HCT116 (cell line): ENCODE data around the gene HPD. TPM values are rescaled to one million over a fixed set of nuclear protein-coding genes. Genes with fewer than 3 reads are reported as not detected.

Source experiments
- ATAC-seq: fragments of 200-7000 bp; cut with Tn5 transposase; 2 replicates; pipeline ENCODE4 v1.9.1; 2020; ENCODE audit warnings: mild to moderate bottlenecking, moderate library complexity
- BruUV-seq: library from RNA; stranded (reverse); fragments of 400-500 nt; replicated peaks from 2 replicates; lab custom pipeline; 2021; lab: Mats Ljungman, UMichigan
- CTCF ChIA-PET: fragments of 300-600 bp; sonication (Branson Sonifier 250); formaldehyde crosslinking; loops from one replicate; lab custom pipeline; 2021; ENCODE audit warnings: antibody characterized with exemption; lab: Charles Lee
- POLR2A ChIA-PET: fragments of 300-600, 350-600 bp; sonication (Branson Sonifier 250); formaldehyde crosslinking; loops from one replicate; lab custom pipeline; 2021; ENCODE audit warnings: antibody characterized with exemption; lab: Charles Lee
- RAD21 ChIA-PET, 2 experiments: fragments of 300-600 bp; sonication (Branson Sonifier 250); formaldehyde crosslinking; loops; one replicate each; lab custom pipeline; 2023; ENCODE audit warnings: low total read pairs in 2 of 2; ENCODE audit not compliant: uncharacterized antibody in 2 of 2, unreplicated experiment in 2 of 2, low non-redundant PET in 1 of 2; lab: Charles Lee
- DNase-seq: peaks from one replicate; pipeline ENCODE4 v3.0.0-alpha.2; 2010; ENCODE audit warnings: low read depth, low spot score
- H2AFZ ChIP-seq: fragments of 200-600 bp; shearing (Covaris generic), sonication (generic); 2 replicates; pipeline ENCODE4 v1.6.1; 2017; ENCODE audit warnings: low read depth, mixed run types, mixed read lengths, antibody characterized with exemption, low read length; ENCODE audit not compliant: poor library complexity, severe bottlenecking
- H3K27ac ChIP-seq: 2 replicates; pipeline ENCODE4 v1.5.1; 2012; ENCODE audit warnings: low read depth, low read length
- H3K27me3 ChIP-seq: fragments of 200-600 bp; sonication (generic); 2 replicates; pipeline ENCODE4 v1.6.1; 2016; ENCODE audit warnings: mixed run types, low read length, mixed read lengths; ENCODE audit not compliant: insufficient read depth
- H3K36me3 ChIP-seq, 2 experiments: fragments of 200-500 bp in 1 of 2; fragments of 200-600 bp in 1 of 2; sonication (Bioruptor generic) in 1 of 2; sonication (generic) in 1 of 2; 2 replicates each; pipeline versions ENCODE4 v1.5.1 to v1.6.1; 2014 to 2016; ENCODE audit warnings: low read length in 2 of 2, inconsistent platforms in 1 of 2, mixed read lengths in 1 of 2, mixed run types in 1 of 2; ENCODE audit not compliant: insufficient read depth in 2 of 2, control insufficient read depth in 1 of 2
- H3K4me1 ChIP-seq, 2 experiments: fragments of 200-600 bp in 1 of 2; sonication (generic) in 1 of 2; 2 replicates each; pipeline versions ENCODE4 v1.5.1 to v1.6.1; 2012 to 2017; ENCODE audit warnings: low read length in 2 of 2, inconsistent platforms in 1 of 2, mild to moderate bottlenecking in 1 of 2, mixed read lengths in 1 of 2, mixed run types in 1 of 2, moderate library complexity in 1 of 2; ENCODE audit not compliant: insufficient read depth in 2 of 2, control insufficient read depth in 1 of 2
- H3K4me2 ChIP-seq: fragments of 200-600 bp; sonication (generic); 2 replicates; pipeline ENCODE4 v1.6.1; 2017; ENCODE audit warnings: mixed run types, low read length, mixed read lengths
- H3K4me3 ChIP-seq, 2 experiments: fragments of 200-600 bp in 1 of 2; sonication (generic) in 1 of 2; replicated peaks in 1 of 2; 2 replicates each; pipeline ENCODE4 v1.5.1; 2011 to 2016; ENCODE audit warnings: low read length in 2 of 2, control low read depth in 1 of 2, low read depth in 1 of 2, mild to moderate bottlenecking in 1 of 2, mixed read lengths in 1 of 2, mixed run types in 1 of 2
- H3K79me2 ChIP-seq: fragments of 200-600 bp; sonication (generic); 2 replicates; pipeline ENCODE4 v1.6.1; 2017; ENCODE audit warnings: mild to moderate bottlenecking, mixed run types, low read length, moderate library complexity, mixed read lengths; ENCODE audit not compliant: insufficient read depth
- H3K9ac ChIP-seq: fragments of 200-600 bp; sonication (generic); 2 replicates; pipeline ENCODE4 v1.6.1; 2016; ENCODE audit warnings: low read length, mixed read lengths
- H3K9me2 ChIP-seq: fragments of 200-600 bp; sonication (generic), shearing (Covaris generic); 2 replicates; pipeline ENCODE4 v1.6.1; 2017; ENCODE audit warnings: mixed run types, mild to moderate bottlenecking, moderate library complexity; ENCODE audit not compliant: insufficient read depth
- H3K9me3 ChIP-seq, 2 experiments: fragments of 200-500 bp in 1 of 2; fragments of 200-600 bp in 1 of 2; sonication (Bioruptor generic) in 1 of 2; sonication (generic) in 1 of 2; 2 replicates each; pipeline ENCODE4 v1.6.1; 2014 to 2017; ENCODE audit warnings: low read length in 2 of 2, mixed read lengths in 2 of 2, inconsistent platforms in 1 of 2, low read depth in 1 of 2, mild to moderate bottlenecking in 1 of 2, mixed run types in 1 of 2, moderate library complexity in 1 of 2; ENCODE audit not compliant: control insufficient read depth in 1 of 2, insufficient read depth in 1 of 2
- H4K20me1 ChIP-seq: fragments of 200-600 bp; sonication (generic), shearing (Covaris generic); 2 replicates; pipeline ENCODE4 v1.6.1; 2017; ENCODE audit warnings: mixed run types, mild to moderate bottlenecking, moderate library complexity; ENCODE audit not compliant: insufficient read depth
- CEBPB ChIP-seq: IDR thresholded peaks from 2 replicates; pipeline ENCODE4 v1.6.1; 2012; ENCODE audit warnings: low read depth
- SP1 ChIP-seq: IDR thresholded peaks from 2 replicates; pipeline ENCODE4 v1.6.1; 2012; ENCODE audit warnings: low read depth
- intact Hi-C: fragments of 100-400 bp; cut with micrococcal nuclease; formaldehyde crosslinking; loops from 2 replicates; pipeline ENCODE4 v1.10.0; 2022
- total RNA-seq: library from RNA; stranded (reverse); gene quantifications from one replicate; pipeline ENCODE4 v1.2.1, GENCODE V29; 2021; ENCODE audit not compliant: unreplicated experiment
- TF ChIP-seq, protein P1 (sequence below): IDR thresholded peaks from 2 replicates; pipeline ENCODE4 v1.6.1; 2012
- TF ChIP-seq, protein P2 (sequence below), 3 experiments: fragments of 200-600 bp in 1 of 3; sonication (generic) in 1 of 3; IDR thresholded peaks in 2 of 3; conservative IDR thresholded peaks in 1 of 3; 2 replicates each; pipeline ENCODE4 v1.5.1; 2012 to 2017; ENCODE audit warnings: low read depth in 2 of 3, low read length in 2 of 3, antibody characterized with exemption in 1 of 3, borderline replicate concordance in 1 of 3, control low read depth in 1 of 3, mild to moderate bottlenecking in 1 of 3, mixed read lengths in 1 of 3, mixed run types in 1 of 3, moderate library complexity in 1 of 3; ENCODE audit not compliant: insufficient read depth in 1 of 3

Gene HPD
- total RNA-seq, 1 experiment from 2014 or later: 1.1 TPM

DNA sequence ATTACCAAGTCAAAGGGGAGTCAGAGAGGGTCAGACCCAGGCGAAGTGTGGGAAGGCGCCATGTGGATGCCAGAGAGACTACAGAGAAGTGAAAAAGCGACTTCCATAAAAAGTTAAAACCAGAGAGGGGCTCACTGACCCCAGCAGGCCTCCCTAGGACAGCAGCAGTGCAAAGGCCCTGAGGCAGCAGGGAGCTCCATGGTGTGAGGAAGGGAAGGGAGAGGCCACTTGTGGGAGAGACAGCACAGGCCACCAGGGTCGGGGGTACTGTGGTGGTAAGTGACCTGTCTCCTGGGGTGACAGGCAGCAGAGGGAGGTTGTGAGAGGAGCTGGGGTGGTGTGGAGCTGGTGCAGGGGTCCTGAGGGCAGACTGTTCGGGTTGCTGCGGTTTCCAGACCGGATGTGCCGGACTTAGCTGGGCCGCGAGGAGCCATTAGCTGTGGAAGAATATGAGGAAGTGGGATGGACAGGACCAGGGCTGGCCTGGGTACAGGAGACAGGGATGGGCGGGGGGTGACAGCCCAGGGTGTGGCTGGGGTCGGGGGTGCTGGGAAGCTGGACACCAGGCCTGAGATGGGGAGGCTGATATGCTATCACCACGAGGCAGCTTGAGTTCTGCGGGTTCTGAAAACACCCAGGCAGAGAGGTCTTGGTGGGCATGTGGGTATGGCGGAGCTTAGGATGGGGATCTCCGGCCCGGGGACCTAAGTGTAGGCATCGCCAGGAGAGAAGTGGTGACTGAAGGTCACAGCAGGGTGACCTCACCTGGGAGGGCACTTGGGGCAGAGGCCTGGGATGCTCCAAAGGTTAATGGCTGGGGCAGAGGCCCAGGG, 32.1 kb downstream of the HPD start:
- CTCF ChIA-PET: interaction anchor here (0.7 to 1.1 kb wide), 2 partner anchors 15 to 32 kb away, joined by 3 to 4 read pairs; no protein-coding TSS in a partner anchor
- Histone ChIP-seq H2AFZ (no peak overlapping the region), H3K4me1 (no peaks in the 10 kb centered on the region), H3K9ac (no peak overlapping the region), H3K9me2 (no peaks in the 10 kb centered on the region), H3K27ac (no peak overlapping the region), H3K79me2 (no peaks in the 10 kb centered on the region; the same call in 1 of the 2 replicates), H3K9me3 (no peaks in the 10 kb centered on the region), H3K4me2 (no peak overlapping the region), H3K4me3 (no peak overlapping the region), H4K20me1 (no peaks in the 10 kb centered on the region)
- ATAC-seq (no peak), DNase-seq (no peak)
- RAD21 ChIA-PET: no interaction called here
- POLR2A ChIA-PET: no interaction called here
- BruUV-seq: no TSS peak
- intact Hi-C loops: no loop called here
- TF ChIP-seq, protein P1, sequence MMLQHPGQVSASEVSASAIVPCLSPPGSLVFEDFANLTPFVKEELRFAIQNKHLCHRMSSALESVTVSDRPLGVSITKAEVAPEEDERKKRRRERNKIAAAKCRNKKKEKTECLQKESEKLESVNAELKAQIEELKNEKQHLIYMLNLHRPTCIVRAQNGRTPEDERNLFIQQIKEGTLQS: no peak
- TF ChIP-seq, protein P2, sequence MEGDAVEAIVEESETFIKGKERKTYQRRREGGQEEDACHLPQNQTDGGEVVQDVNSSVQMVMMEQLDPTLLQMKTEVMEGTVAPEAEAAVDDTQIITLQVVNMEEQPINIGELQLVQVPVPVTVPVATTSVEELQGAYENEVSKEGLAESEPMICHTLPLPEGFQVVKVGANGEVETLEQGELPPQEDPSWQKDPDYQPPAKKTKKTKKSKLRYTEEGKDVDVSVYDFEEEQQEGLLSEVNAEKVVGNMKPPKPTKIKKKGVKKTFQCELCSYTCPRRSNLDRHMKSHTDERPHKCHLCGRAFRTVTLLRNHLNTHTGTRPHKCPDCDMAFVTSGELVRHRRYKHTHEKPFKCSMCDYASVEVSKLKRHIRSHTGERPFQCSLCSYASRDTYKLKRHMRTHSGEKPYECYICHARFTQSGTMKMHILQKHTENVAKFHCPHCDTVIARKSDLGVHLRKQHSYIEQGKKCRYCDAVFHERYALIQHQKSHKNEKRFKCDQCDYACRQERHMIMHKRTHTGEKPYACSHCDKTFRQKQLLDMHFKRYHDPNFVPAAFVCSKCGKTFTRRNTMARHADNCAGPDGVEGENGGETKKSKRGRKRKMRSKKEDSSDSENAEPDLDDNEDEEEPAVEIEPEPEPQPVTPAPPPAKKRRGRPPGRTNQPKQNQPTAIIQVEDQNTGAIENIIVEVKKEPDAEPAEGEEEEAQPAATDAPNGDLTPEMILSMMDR (IDR thresholded peaks at IDR 0.05 in 2 of 3, conservative IDR thresholded peaks at IDR 0.05 in 1 of 3; ENCODE audit: borderline replicate concordance in 1 of 3, insufficient read depth in 1 of 3, low read depth in 2 of 3, low read length in 2 of 3): no peak
- no peak for TF ChIP-seq SP1
- no peak for TF ChIP-seq CEBPB
- TF ChIP-seq, all 23 proteins: peak for 0
- Histone ChIP-seq H3K36me3 (peaks cover 26 to 31% of the 10 kb centered on the region in 2 experiments; a peak in 3 of 4 replicates), H3K27me3 (no peaks in the 10 kb centered on the region)
